OCI-LY1 (cell line): ENCODE measurements around the gene BEAN1.

Experiments
- H2AFZ ChIP-seq: fragments of 200-600 bp; sonication (generic), shearing (Covaris generic); 2 replicates; pipeline ENCODE4 v1.6.0; 2014; ENCODE audit warnings: antibody characterized with exemption, mild to moderate bottlenecking, low read length
- H3F3A ChIP-seq: fragments of 200-600 bp; sonication (generic), shearing (Covaris generic); 2 replicates; pipeline ENCODE4 v1.6.0; 2014; ENCODE audit warnings: mild to moderate bottlenecking, antibody characterized with exemption, low read length, moderate library complexity; ENCODE audit not compliant: insufficient read depth
- H3K27ac ChIP-seq: fragments of 200-600 bp; sonication (generic); 2 replicates; pipeline ENCODE4 v1.5.1; 2014; ENCODE audit warnings: low read length, mixed run types, mild to moderate bottlenecking, low read depth; ENCODE audit not compliant: poor library complexity, severe bottlenecking
- H3K27me3 ChIP-seq: fragments of 200-600 bp; sonication (generic); 2 replicates; pipeline ENCODE4 v1.6.0; 2014; ENCODE audit warnings: antibody characterized with exemption, mild to moderate bottlenecking, low read length, moderate library complexity; ENCODE audit not compliant: insufficient read depth
- H3K36me3 ChIP-seq: fragments of 200-600 bp; sonication (generic); 2 replicates; pipeline ENCODE4 v1.6.1; 2014; ENCODE audit warnings: mild to moderate bottlenecking, antibody characterized with exemption, low read length, moderate library complexity, mixed read lengths; ENCODE audit not compliant: insufficient read depth
- H3K4me1 ChIP-seq: fragments of 200-600 bp; sonication (generic); 2 replicates; pipeline ENCODE4 v1.5.1; 2014; ENCODE audit warnings: mild to moderate bottlenecking, low read length, moderate library complexity; ENCODE audit not compliant: insufficient read depth, severe bottlenecking
- H3K4me2 ChIP-seq: fragments of 200-600 bp; sonication (generic), shearing (Covaris generic); 2 replicates; pipeline ENCODE4 v1.6.1; 2014; ENCODE audit warnings: low read length
- H3K4me3 ChIP-seq: fragments of 200-600 bp; sonication (generic); 2 replicates; pipeline ENCODE4 v1.5.1; 2014; ENCODE audit warnings: low read length, low read depth, mild to moderate bottlenecking, mixed read lengths; ENCODE audit not compliant: poor library complexity, severe bottlenecking
- H3K79me2 ChIP-seq: fragments of 200-600 bp; shearing (Covaris generic); 2 replicates; pipeline ENCODE4 v1.6.1; 2016; ENCODE audit warnings: mixed run types, low read length, mixed read lengths; ENCODE audit not compliant: insufficient read depth
- H3K9ac ChIP-seq: fragments of 200-600 bp; sonication (generic), shearing (Covaris generic); 2 replicates; pipeline ENCODE4 v1.6.1; 2014; ENCODE audit warnings: mild to moderate bottlenecking, low read length, mixed read lengths
- H3K9me2 ChIP-seq: fragments of 200-600 bp; sonication (generic), shearing (Covaris generic); 2 replicates; pipeline ENCODE4 v1.6.1; 2014; ENCODE audit warnings: low read depth, mild to moderate bottlenecking, low read length, mixed read lengths
- H3K9me3 ChIP-seq: fragments of 200-600 bp; shearing (Covaris generic); 2 replicates; pipeline ENCODE4 v1.6.1; 2014; ENCODE audit warnings: low read length, mixed read lengths
- H4K20me1 ChIP-seq: fragments of 200-600 bp; sonication (generic), shearing (Covaris generic); 2 replicates; pipeline ENCODE4 v1.6.0; 2016; ENCODE audit warnings: mild to moderate bottlenecking, low read length; ENCODE audit not compliant: insufficient read depth
- CTCF ChIP-seq: fragments of 200-600 bp; sonication (generic), shearing (Covaris generic); IDR thresholded peaks from 2 replicates; pipeline ENCODE4 v1.5.1; 2017; ENCODE audit warnings: mild to moderate bottlenecking, antibody characterized with exemption, low read length, moderate library complexity, mixed read lengths
- EZH2 ChIP-seq: fragments of 200-600 bp; sonication (generic), shearing (Covaris generic); IDR thresholded peaks from 2 replicates; pipeline ENCODE4 v1.8.0; 2017; ENCODE audit warnings: borderline replicate concordance, mixed run types, mild to moderate bottlenecking, antibody characterized with exemption, low read length, moderate library complexity, mixed read lengths

BEAN1 gene

DNA sequence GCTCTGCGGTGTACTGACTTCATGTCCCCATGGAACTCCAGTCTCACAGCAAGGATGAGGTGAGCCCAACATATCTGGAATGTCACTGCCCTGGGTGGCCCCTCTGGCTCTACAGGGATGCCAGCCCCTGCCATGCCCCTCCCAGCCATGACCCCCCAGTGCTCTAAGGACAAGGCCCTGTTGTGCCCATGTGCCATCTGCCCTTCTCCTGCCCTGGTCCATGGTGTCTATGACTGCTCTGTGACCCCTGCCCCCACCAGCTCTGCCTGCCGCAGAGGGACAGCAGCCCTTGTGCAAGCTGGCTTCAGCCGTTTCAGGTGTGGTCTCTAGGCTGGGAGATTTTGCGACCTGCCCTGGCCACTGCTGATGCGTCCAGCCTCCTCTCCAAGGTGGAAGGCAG, 82.5 kb downstream of the BEAN1 start:
- no peak overlapping the region for H3K9ac ChIP-seq
- no peaks in the 10 kb centered on the region for H3K4me1 ChIP-seq
- H3K4me3 ChIP-seq: no peak overlapping the region
- no peak overlapping the region for H3K27ac ChIP-seq
- no peaks in the 10 kb centered on the region; the same call in 1 of the 2 replicates for H3F3A ChIP-seq
- no peaks in the 10 kb centered on the region for H3K27me3 ChIP-seq
- no peak for TF ChIP-seq EZH2
- no peak for TF ChIP-seq CTCF
- H3K9me2 ChIP-seq: no peaks in the 10 kb centered on the region
- H3K36me3 ChIP-seq: no peaks in the 10 kb centered on the region
- H2AFZ ChIP-seq: no peak overlapping the region
- H4K20me1 ChIP-seq: no peaks in the 10 kb centered on the region
- no peaks in the 10 kb centered on the region for H3K79me2 ChIP-seq
- H3K9me3 ChIP-seq: no peaks in the 10 kb centered on the region
- H3K4me2 ChIP-seq: no peak overlapping the region

DNA sequence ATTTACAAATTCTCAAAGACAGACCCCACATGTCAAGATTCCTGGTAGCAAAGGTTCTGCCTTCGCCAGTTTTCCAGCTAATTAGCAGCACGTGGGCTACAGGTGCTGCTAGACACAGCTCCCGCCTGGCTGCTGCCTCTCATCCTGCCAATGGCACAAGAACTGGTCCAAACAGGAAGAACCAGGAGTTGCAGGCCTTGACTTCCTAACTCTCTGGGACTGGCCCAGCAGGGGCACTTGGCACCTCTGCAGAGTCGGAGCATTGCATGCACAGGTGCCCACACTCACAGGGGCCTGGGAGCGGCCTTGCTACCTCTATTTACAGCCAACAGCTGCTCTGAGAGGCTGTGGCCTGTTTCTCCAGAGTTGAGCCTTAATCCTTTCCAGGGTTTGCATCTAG, 83.2 kb downstream of the BEAN1 start:
- no peaks in the 10 kb centered on the region for H3K9me2 ChIP-seq

GRCh38 chr16:66510711-66511601, 83.9 kb downstream of the BEAN1 start:
- no peaks in the 10 kb centered on the region for H3K79me2 ChIP-seq
- H3K9me2 ChIP-seq: no peaks in the 10 kb centered on the region
- H3F3A ChIP-seq: no peaks in the 10 kb centered on the region; the same call in 1 of the 2 replicates
- no peak overlapping the region for H3K4me2 ChIP-seq
- H3K27ac ChIP-seq: no peak overlapping the region
- no peaks in the 10 kb centered on the region for H3K9me3 ChIP-seq
- H3K27me3 ChIP-seq: no peaks in the 10 kb centered on the region
- H3K36me3 ChIP-seq: no peaks in the 10 kb centered on the region
- H3K4me3 ChIP-seq: no peak overlapping the region
- H3K9ac ChIP-seq: no peak overlapping the region
- H2AFZ ChIP-seq: no peak overlapping the region
- H3K4me1 ChIP-seq: peaks cover 1% of the 10 kb centered on the region
- TF ChIP-seq EZH2: no peak
- TF ChIP-seq CTCF: no peak
- no peaks in the 10 kb centered on the region for H4K20me1 ChIP-seq

More for the DNA sequence above, 83.2 kb downstream of the BEAN1 start:
- no peak overlapping the region for H3K4me2 ChIP-seq
- no peaks in the 10 kb centered on the region for H3K36me3 ChIP-seq
- H2AFZ ChIP-seq: no peak overlapping the region
- no peaks in the 10 kb centered on the region for H3K4me1 ChIP-seq
- H3K9ac ChIP-seq: no peak overlapping the region
- H3K27me3 ChIP-seq: no peaks in the 10 kb centered on the region
- H4K20me1 ChIP-seq: no peaks in the 10 kb centered on the region
- no peaks in the 10 kb centered on the region for H3K79me2 ChIP-seq
- H3F3A ChIP-seq: no peaks in the 10 kb centered on the region; the same call in 1 of the 2 replicates
- H3K4me3 ChIP-seq: no peak overlapping the region
- no peak overlapping the region for H3K27ac ChIP-seq
- TF ChIP-seq CTCF: no peak
- TF ChIP-seq EZH2: no peak
- no peaks in the 10 kb centered on the region for H3K9me3 ChIP-seq
